BLaER1 treated with 17β-estradiol and CSF1 and Interleukin-3, amounts not matched to agents 10 nM and 100 nM (cell line): ENCODE measurements around the gene PRSS27.
A peak's percentile ranks its signal among the peaks of the same experiment; 100 is the strongest.

Experiments used
- H3K27ac ChIP-seq, 11 experiments: shearing (Covaris generic); formaldehyde crosslinking; 2 replicates each; pipeline ENCODE4 v1.8.1; 2022
- H3K27me3 ChIP-seq, 11 experiments: shearing (Covaris generic); formaldehyde crosslinking; 2 replicates each; pipeline ENCODE4 v1.8.1; 2022
- H3K36me3 ChIP-seq, 11 experiments: shearing (Covaris generic); formaldehyde crosslinking; 2 replicates each; pipeline ENCODE4 v1.8.1; 2022
- H3K4me1 ChIP-seq, 10 experiments: shearing (Covaris generic); formaldehyde crosslinking; 2 replicates each; pipeline ENCODE4 v1.8.1; 2022
- H3K4me2 ChIP-seq, 11 experiments: shearing (Covaris generic); formaldehyde crosslinking; 2 replicates each; pipeline ENCODE4 v1.8.1; 2022
- H3K4me3 ChIP-seq, 10 experiments: shearing (Covaris generic); formaldehyde crosslinking; 2 replicates each; pipeline ENCODE4 v1.8.1; 2022
- H3K9ac ChIP-seq, 11 experiments: shearing (Covaris generic); formaldehyde crosslinking; 2 replicates each; pipeline ENCODE4 v1.8.1; 2022
- H3K9me3 ChIP-seq, 11 experiments: shearing (Covaris generic); formaldehyde crosslinking; replicated peaks in 1 of 11; 2 replicates each; pipeline ENCODE4 v1.8.1; 2022
- H4K20me1 ChIP-seq, 11 experiments: shearing (Covaris generic); formaldehyde crosslinking; 2 replicates each; pipeline ENCODE4 v1.8.1; 2022
- Cebpa-rat ChIP-seq, 11 experiments: shearing (Covaris generic); IDR thresholded peaks; 2 replicates each; pipeline ENCODE4 v1.8.1; 2022

Gene PRSS27

GRCh38 chr16:2755158-2755557 is 35.1 kb upstream of the PRSS27 start:
- peak overlapping the region in 1 of 11 experiments; percentile 98; a peak in 1 of 22 replicates for H3K27ac ChIP-seq
- peak overlapping the region; percentile 90 to 99 (median 94) for H3K4me2 ChIP-seq
- H3K4me3 ChIP-seq = peak overlapping the region; percentile 84 to 98 (median 94); a peak in 17 of 20 replicates
- H3K9me3 ChIP-seq = no peaks in the 10 kb centered on the region
- peaks cover 53 to 70% (median 64%) of the 10 kb centered on the region in 11 experiments for H3K36me3 ChIP-seq
- peaks cover 72 to 73% (median 73%) of the 10 kb centered on the region in 11 experiments for H4K20me1 ChIP-seq
- H3K9ac ChIP-seq = peak overlapping the region; percentile 97 to 100 (median 98); a peak in 17 of 22 replicates
- no peaks in the 10 kb centered on the region for H3K27me3 ChIP-seq
- no peak for TF ChIP-seq Cebpa-rat (IDR thresholded peaks at IDR 0.05)
- peaks cover 32 to 56% (median 41%) of the 10 kb centered on the region in 10 experiments for H3K4me1 ChIP-seq

GRCh38 chr16:2753733-2754020 is 33.7 kb upstream of the PRSS27 start:
- H3K9me3 ChIP-seq = no peaks in the 10 kb centered on the region
- no peaks in the 10 kb centered on the region for H3K27me3 ChIP-seq
- H3K27ac ChIP-seq = peak overlapping the region; percentile 97 to 100 (median 99); a peak in 21 of 22 replicates
- H3K9ac ChIP-seq = peak overlapping the region; percentile 97 to 100 (median 98)
- no peak for TF ChIP-seq Cebpa-rat (IDR thresholded peaks at IDR 0.05)
- H4K20me1 ChIP-seq = peaks cover 57 to 58% (median 58%) of the 10 kb centered on the region in 11 experiments
- peaks cover 32 to 56% (median 41%) of the 10 kb centered on the region in 10 experiments for H3K4me1 ChIP-seq
- peak overlapping the region; percentile 84 to 98 (median 94) for H3K4me3 ChIP-seq
- H3K4me2 ChIP-seq = peak overlapping the region; percentile 90 to 99 (median 94)
- H3K36me3 ChIP-seq = peaks cover 38 to 57% (median 52%) of the 10 kb centered on the region in 11 experiments

GRCh38 chr16:2752850-2753732 is 33.1 kb upstream of the PRSS27 start:
- no peak for TF ChIP-seq Cebpa-rat (IDR thresholded peaks at IDR 0.05)
- Histone ChIP-seq H4K20me1 (peaks cover 52% of the 10 kb centered on the region in 11 experiments), H3K27ac (peak overlapping the region; percentile 97 to 100 (median 99)), H3K9me3 (no peaks in the 10 kb centered on the region), H3K4me1 (peaks cover 32 to 56% (median 41%) of the 10 kb centered on the region in 10 experiments), H3K4me3 (peak overlapping the region; percentile 84 to 98 (median 94)), H3K36me3 (peaks cover 32 to 51% (median 47%) of the 10 kb centered on the region in 11 experiments), H3K4me2 (peak overlapping the region; percentile 90 to 99 (median 94)), H3K9ac (peak overlapping the region; percentile 97 to 100 (median 98)), H3K27me3 (no peaks in the 10 kb centered on the region)

- Histone ChIP-seq H3K9me3 (no peaks in the 10 kb centered on the region), H4K20me1 (peaks cover 43 to 44% (median 44%) of the 10 kb centered on the region in 11 experiments), H3K36me3 (peaks cover 24 to 43% (median 38%) of the 10 kb centered on the region in 11 experiments), H3K4me1 (peaks cover 32 to 49% (median 41%) of the 10 kb centered on the region in 10 experiments), H3K4me2 (peak within 1 kb of the TSS; percentile 90 to 99 (median 94)), H3K9ac (peak within 1 kb of the TSS; percentile 97 to 100 (median 98)), H3K27ac (peak within 1 kb of the TSS; percentile 97 to 100 (median 99)), H3K4me3 (peak within 1 kb of the TSS; percentile 84 to 98 (median 94)), H3K27me3 (no peaks in the 10 kb centered on the region)
- no peak for TF ChIP-seq Cebpa-rat (IDR thresholded peaks at IDR 0.05)
These were observed 32.2 kb upstream of the PRSS27 start, which contains the start of gene SRRM2 for GRCh38 chr16:2752035-2752849. Gene SRRM2 (plus strand): TSS chr16:2752638. CDS start chr16:2756365, 3,727 bp downstream.

- Histone ChIP-seq H3K4me2 (peak overlapping the region; percentile 75 to 99 (median 93)), H3K9ac (peak overlapping the region; percentile 97 to 100 (median 98)), H3K4me3 (peak overlapping the region; percentile 84 to 98 (median 94)), H3K27ac (peak overlapping the region; percentile 97 to 100 (median 99)), H3K4me1 (peaks cover 32 to 45% (median 40%) of the 10 kb centered on the region in 10 experiments), H3K36me3 (peaks cover 17 to 36% (median 32%) of the 10 kb centered on the region in 11 experiments), H3K9me3 (no peaks in the 10 kb centered on the region), H4K20me1 (peaks cover 37 to 38% (median 37%) of the 10 kb centered on the region in 11 experiments), H3K27me3 (no peaks in the 10 kb centered on the region)
- no peak for TF ChIP-seq Cebpa-rat (IDR thresholded peaks at IDR 0.05)
These were observed 31.6 kb upstream of the PRSS27 start for GRCh38 chr16:2751577-2752034.

GRCh38 chr16:2749936-2750335 is 29.9 kb upstream of the PRSS27 start:
- Histone ChIP-seq H3K9ac (no peak overlapping the region), H3K27ac (no peak overlapping the region)

GRCh38 chr16:2749476-2749875 is 29.5 kb upstream of the PRSS27 start:
- H3K9ac ChIP-seq = no peak overlapping the region
- no peak overlapping the region for H3K4me3 ChIP-seq
- no peaks in the 10 kb centered on the region for H3K27me3 ChIP-seq
- TF ChIP-seq Cebpa-rat (IDR thresholded peaks at IDR 0.05) = no peak
- peaks cover 17 to 24% (median 21%) of the 10 kb centered on the region in 10 experiments for H3K4me1 ChIP-seq
- no peaks in the 10 kb centered on the region for H3K9me3 ChIP-seq
- H4K20me1 ChIP-seq = peaks cover 15 to 16% (median 16%) of the 10 kb centered on the region in 11 experiments
- no peak overlapping the region for H3K4me2 ChIP-seq
- peaks cover 4 to 15% (median 10%) of the 10 kb centered on the region in 11 experiments; a peak in 17 of 22 replicates for H3K36me3 ChIP-seq
- no peak overlapping the region for H3K27ac ChIP-seq

More at GRCh38 chr16:2749936-2750335, 29.9 kb upstream of the PRSS27 start:
- Histone ChIP-seq H3K9me3 (no peaks in the 10 kb centered on the region), H3K4me2 (no peak overlapping the region), H4K20me1 (peaks cover 20 to 21% (median 20%) of the 10 kb centered on the region in 11 experiments), H3K4me1 (peaks cover 22 to 29% (median 26%) of the 10 kb centered on the region in 10 experiments), H3K4me3 (no peak overlapping the region), H3K36me3 (peaks cover 8 to 20% (median 15%) of the 10 kb centered on the region in 11 experiments; a peak in 17 of 22 replicates), H3K27me3 (no peaks in the 10 kb centered on the region)
- TF ChIP-seq Cebpa-rat (IDR thresholded peaks at IDR 0.05) = no peak

- TF ChIP-seq Cebpa-rat (IDR thresholded peaks at IDR 0.05) = no peak
These were observed 28.9 kb upstream of the PRSS27 start for GRCh38 chr16:2748757-2749455.

More at GRCh38 chr16:2748757-2749455, 28.9 kb upstream of the PRSS27 start:
- H3K4me2 ChIP-seq = no peak overlapping the region
- no peaks in the 10 kb centered on the region for H3K9me3 ChIP-seq
- H3K27me3 ChIP-seq = no peaks in the 10 kb centered on the region
- H3K36me3 ChIP-seq = peaks cover 0 to 9% (median 5%) of the 10 kb centered on the region in 11 experiments; a peak in 10 of 22 replicates
- H3K9ac ChIP-seq = no peak overlapping the region
- H3K4me3 ChIP-seq = no peak overlapping the region
- H3K27ac ChIP-seq = no peak overlapping the region
- peaks cover 13 to 20% (median 16%) of the 10 kb centered on the region in 10 experiments for H3K4me1 ChIP-seq
- peaks cover 10 to 11% (median 10%) of the 10 kb centered on the region in 11 experiments for H4K20me1 ChIP-seq
